Thymus (tissue), 11 donors: ENCODE measurements around the gene NSD1. TPM values are rescaled to one million over a fixed set of nuclear protein-coding genes. Genes with fewer than 3 reads are reported as not detected.

Experiments used
- DNase-seq, 9 donors: peaks; one replicate each; pipeline ENCODE4 v3.0.0-alpha.2; 2013; ENCODE audit warnings: low spot score in 9 of 9, low read depth in 6 of 9, missing footprints in 1 of 9
- H3K27ac ChIP-seq, 2 donors: one replicate each; pipeline ENCODE4 v1.5.1; 2013; ENCODE audit warnings: control low read depth in 1 of 2, low read depth in 1 of 2, low read length in 1 of 2, mild to moderate bottlenecking in 1 of 2, moderate library complexity in 1 of 2
- H3K27me3 ChIP-seq, 2 donors: one replicate each; pipeline ENCODE4 v1.5.1; 2013; ENCODE audit warnings: low read length in 1 of 2; ENCODE audit not compliant: control insufficient read depth in 2 of 2, insufficient read depth in 1 of 2
- H3K36me3 ChIP-seq, 2 donors: one replicate each; pipeline ENCODE4 v1.5.1; 2013; ENCODE audit warnings: low read length in 1 of 2, mild to moderate bottlenecking in 1 of 2, moderate library complexity in 1 of 2; ENCODE audit not compliant: control insufficient read depth in 2 of 2, insufficient read depth in 2 of 2
- H3K4me1 ChIP-seq, 2 donors: one replicate each; pipeline ENCODE4 v1.5.1; 2013; ENCODE audit warnings: low read length in 2 of 2; ENCODE audit not compliant: control insufficient read depth in 2 of 2, insufficient read depth in 2 of 2
- H3K4me3 ChIP-seq, 2 donors: one replicate each; pipeline ENCODE4 v1.5.1; 2013; ENCODE audit warnings: low read length in 2 of 2, control low read depth in 1 of 2, mild to moderate bottlenecking in 1 of 2
- H3K9me3 ChIP-seq, 2 donors: one replicate each; pipeline ENCODE4 v1.5.1; 2013; ENCODE audit warnings: low read length in 1 of 2, mild to moderate bottlenecking in 1 of 2; ENCODE audit not compliant: control insufficient read depth in 2 of 2, insufficient read depth in 1 of 2
- WGBS: extraction: QIAGEN DNeasy Blood & Tissue Kit; methylation state at CpG from one replicate; pipeline ENCODE4 v1.1.7; 2013; 5-methylcytosine and 5-hydroxymethylcytosine counted together
- polyA plus RNA-seq: library from polyadenylated mRNA; stranded (reverse); fragments of 200-250 nt; gene quantifications from one replicate; pipeline ENCODE4 v1.2.3, GENCODE V29; 2013
- total RNA-seq: library from RNA; stranded (reverse); fragments of 120-200 nt; gene quantifications from one replicate; pipeline ENCODE4 v1.2.4, GENCODE V29; 2013
- donor health status: healthy.

The NSD1 gene
- total and polyA plus RNA-seq, 2 donors, result 10.9 to 34.1 TPM

DNA sequence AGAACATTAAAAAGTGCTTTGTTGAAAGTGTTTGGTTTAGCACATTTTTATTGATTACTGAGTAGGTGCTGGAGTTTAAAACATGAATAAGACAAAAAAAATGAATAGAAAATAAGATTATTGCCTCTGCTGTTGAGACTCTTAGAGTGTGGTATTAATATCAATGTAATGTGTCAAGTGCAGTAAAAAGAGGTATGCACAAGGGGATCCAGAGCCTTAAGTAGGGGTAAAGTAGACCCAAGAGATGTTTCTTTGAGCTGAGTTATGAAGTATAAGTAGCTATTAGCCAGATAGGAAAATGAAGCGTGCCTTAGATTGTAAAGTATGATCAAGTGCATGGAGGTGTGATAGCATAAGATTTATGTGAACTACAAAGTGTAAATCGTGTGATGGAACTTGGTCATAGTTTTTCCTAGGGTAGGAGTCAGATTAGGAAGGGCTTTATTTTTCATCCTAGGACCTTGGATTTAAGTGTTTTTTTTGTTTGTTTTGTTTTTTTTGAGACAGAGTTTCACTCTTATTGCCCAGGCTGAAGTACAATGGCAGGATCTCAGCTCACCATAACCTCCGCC lies 45.2 kb downstream of the NSD1 start:
- no peak for DNase-seq
- H3K4me1 ChIP-seq, result no peaks in the 10 kb centered on the region
- 99% methylated on average over 3 of the region's 3 CpGs for WGBS
- no peaks in the 10 kb centered on the region for H3K9me3 ChIP-seq
- H3K27me3 ChIP-seq, result no peaks in the 10 kb centered on the region
- peaks cover 12 to 25% of the 10 kb centered on the region in 2 donors for H3K36me3 ChIP-seq
- H3K4me3 ChIP-seq, result no peak overlapping the region
- H3K27ac ChIP-seq, result no peak overlapping the region

DNA sequence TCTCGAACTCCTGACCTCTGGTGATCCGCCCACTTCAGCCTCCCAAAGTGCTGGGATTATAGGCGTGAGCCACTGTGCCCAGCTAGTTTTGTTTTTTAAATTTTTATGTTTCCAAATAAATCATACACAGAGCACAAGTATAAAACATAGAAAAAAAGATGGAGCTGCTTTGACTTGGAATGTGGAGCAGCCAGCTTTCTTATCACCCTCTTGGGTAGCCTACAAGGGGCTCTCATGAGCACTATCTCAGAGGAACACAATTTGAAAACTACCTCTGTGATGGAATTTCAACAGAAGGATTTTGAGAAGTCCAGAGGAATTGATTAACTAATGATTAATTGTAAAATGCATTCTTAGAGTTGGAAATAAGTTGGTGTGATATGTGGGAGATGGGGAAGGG lies 45.9 kb downstream of the NSD1 start:
- 99% methylated on average over 3 of the region's 3 CpGs for WGBS

DNA sequence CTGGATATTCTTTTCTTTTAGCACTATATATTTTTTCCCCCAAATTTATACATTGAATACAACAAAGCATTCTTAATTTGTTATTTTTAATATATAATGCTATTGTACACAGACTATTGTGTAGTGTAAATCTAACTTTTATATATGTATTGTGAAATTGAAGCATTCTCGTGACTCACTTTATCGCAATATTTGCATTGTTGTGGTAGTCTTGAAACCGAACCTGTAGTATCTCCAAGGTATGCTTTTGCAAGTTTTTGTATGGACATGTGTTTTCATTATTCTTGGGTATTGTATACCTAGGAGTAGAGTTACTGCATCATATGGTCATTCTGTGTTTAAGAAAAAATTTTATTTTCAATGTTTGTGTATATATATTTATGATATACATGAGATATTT lies 49.6 kb downstream of the NSD1 start:
- WGBS, result 97% methylated on average over 3 of the region's 3 CpGs
- no peaks in the 10 kb centered on the region for H3K4me1 ChIP-seq
- no peaks in the 10 kb centered on the region for H3K27me3 ChIP-seq
- no peaks in the 10 kb centered on the region for H3K9me3 ChIP-seq
- no peak overlapping the region for H3K4me3 ChIP-seq
- DNase-seq, result no peak
- H3K27ac ChIP-seq, result no peak overlapping the region
- peaks cover 15 to 25% of the 10 kb centered on the region in 2 donors for H3K36me3 ChIP-seq

More for the DNA sequence above, 45.9 kb downstream of the NSD1 start:
- no peak overlapping the region for H3K4me3 ChIP-seq
- H3K9me3 ChIP-seq, result no peaks in the 10 kb centered on the region
- H3K27me3 ChIP-seq, result no peaks in the 10 kb centered on the region
- no peak overlapping the region for H3K27ac ChIP-seq
- H3K4me1 ChIP-seq, result no peaks in the 10 kb centered on the region
- peaks cover 12 to 25% of the 10 kb centered on the region in 2 donors for H3K36me3 ChIP-seq
- DNase-seq, result no peak

DNA sequence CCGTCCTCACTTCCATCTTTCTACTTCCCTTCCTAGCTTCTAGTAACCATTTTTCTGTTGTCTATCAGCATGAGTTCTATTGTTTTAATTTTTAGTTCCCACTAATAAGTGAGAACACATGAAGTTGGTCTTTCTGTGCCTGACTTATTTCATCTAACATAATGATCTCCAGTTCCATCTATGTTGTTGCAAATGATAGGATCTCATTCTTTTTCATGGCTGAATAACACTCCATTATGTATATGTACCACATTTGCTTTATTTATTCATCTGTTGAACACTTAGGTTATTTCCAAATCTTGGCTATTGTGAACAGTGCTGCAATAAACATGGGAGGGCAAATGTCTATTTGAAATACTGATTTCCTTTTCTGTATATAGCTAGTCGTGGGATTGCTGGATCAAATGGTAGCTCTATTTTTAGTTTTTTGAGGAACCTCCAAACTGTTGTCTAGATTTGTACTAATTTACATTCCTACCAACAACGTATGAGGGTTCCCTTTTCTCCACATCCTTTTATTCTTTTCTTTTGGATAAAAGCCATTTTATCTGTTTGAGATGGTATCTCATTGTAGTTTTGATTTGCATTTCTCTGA lies 50.3 kb downstream of the NSD1 start:
- no peak overlapping the region for H3K27ac ChIP-seq
- H3K36me3 ChIP-seq, result peaks cover 15 to 24% of the 10 kb centered on the region in 2 donors
- no peaks in the 10 kb centered on the region for H3K9me3 ChIP-seq
- no peak overlapping the region for H3K4me3 ChIP-seq
- H3K27me3 ChIP-seq, result no peaks in the 10 kb centered on the region
- 78% methylated on average over 3 of the region's 3 CpGs for WGBS
- H3K4me1 ChIP-seq, result no peaks in the 10 kb centered on the region
- no peak for DNase-seq

DNA sequence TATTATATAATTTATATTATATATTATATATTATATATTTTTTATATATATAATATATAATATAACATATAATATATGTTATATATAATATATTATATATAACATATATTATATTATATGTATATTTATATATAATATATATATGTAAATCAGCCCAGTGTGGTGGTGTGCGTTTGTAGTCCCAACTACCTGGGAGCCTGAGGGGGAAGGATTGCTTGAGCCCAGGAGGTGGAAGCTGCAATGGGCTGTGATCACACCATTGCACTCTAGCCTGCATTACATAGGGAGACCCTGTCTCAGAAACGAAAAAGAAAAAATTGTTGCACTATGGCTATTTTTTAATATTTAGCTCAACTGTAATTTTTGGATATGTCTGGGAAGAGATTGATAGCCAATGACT lies 52.4 kb downstream of the NSD1 start:
- H3K9me3 ChIP-seq, result no peaks in the 10 kb centered on the region
- no peaks in the 10 kb centered on the region for H3K27me3 ChIP-seq
- no peaks in the 10 kb centered on the region for H3K4me1 ChIP-seq
- no peak overlapping the region for H3K27ac ChIP-seq
- H3K36me3 ChIP-seq, result peaks cover 15 to 20% of the 10 kb centered on the region in 2 donors
- no peak for DNase-seq
- 97% methylated on average over 2 of the region's 2 CpGs for WGBS
- no peak overlapping the region for H3K4me3 ChIP-seq

DNA sequence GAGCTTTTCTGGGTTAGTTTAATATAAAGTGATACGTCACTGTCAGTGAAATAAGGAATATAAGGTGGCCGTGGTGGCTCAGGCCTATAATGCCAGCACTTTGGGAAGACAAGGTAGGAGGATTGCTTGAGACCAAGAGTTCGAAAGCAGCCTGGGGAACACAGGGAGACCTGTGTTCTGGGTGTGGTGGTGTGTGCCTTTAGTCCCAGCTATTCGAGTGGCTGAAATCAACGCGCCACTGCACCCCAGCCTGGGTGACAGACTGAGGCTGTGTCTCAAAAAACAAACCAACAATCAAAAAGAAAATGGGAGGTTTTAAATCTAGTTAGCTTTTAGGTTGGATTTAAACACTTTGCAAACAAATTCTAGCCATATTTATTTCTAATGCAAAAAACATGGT lies 53.1 kb downstream of the NSD1 start:
- Histone ChIP-seq H3K27ac (no peak overlapping the region), H3K4me1 (no peaks in the 10 kb centered on the region), H3K36me3 (peaks cover 10 to 14% of the 10 kb centered on the region in 2 donors), H3K9me3 (no peaks in the 10 kb centered on the region), H3K27me3 (no peaks in the 10 kb centered on the region), H3K4me3 (no peak overlapping the region)
- no peak for DNase-seq
- WGBS, result 97% methylated on average over 6 of the region's 6 CpGs

DNA sequence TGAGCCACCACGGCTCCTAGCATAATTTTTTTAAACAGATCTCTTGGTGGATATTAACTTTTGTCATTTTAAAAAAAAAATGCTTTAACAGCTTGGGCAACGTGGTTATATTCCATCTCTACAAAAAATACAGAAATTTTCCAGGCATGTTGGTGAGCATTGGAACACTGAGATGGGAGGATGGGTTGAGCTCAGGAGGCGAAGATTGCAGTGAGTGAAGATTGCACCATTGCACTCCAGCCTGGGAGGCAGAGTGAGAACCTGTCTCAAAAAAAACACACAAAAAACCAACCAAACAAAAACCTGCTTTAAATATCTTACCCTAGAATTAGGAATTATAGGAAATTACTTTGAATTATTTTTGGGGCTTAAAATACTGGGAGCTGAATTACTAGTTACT lies 55.2 kb downstream of the NSD1 start:
- Histone ChIP-seq H3K36me3 (peaks cover 17 to 23% of the 10 kb centered on the region in 2 donors), H3K27me3 (no peaks in the 10 kb centered on the region), H3K4me1 (no peaks in the 10 kb centered on the region), H3K4me3 (no peak overlapping the region), H3K27ac (no peak overlapping the region), H3K9me3 (no peaks in the 10 kb centered on the region)
- no peak for DNase-seq
- WGBS, result 96% methylated on average over 3 of the region's 3 CpGs

DNA sequence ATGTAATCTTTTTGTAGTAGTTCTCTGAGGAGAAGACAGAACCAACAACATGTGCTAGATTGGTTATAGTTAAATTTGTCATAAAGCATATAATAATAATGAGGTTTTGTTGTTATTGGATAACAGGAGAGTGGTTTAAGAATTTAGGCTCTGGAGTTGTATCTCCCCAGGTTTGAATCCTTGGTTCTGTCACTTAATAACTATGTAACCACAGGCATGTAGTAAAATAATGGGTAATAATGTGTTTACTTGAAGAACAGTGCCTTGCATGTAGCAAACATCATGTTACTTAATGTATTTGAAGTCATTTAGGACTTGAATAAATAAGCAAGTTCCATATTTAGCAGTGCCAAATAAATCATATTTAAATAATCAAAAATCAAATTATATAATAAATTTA lies 55.8 kb downstream of the NSD1 start:
- H3K27ac ChIP-seq, result no peak overlapping the region
- no peak overlapping the region for H3K4me3 ChIP-seq
- no peaks in the 10 kb centered on the region for H3K9me3 ChIP-seq
- no peaks in the 10 kb centered on the region for H3K27me3 ChIP-seq
- peaks cover 18 to 29% of the 10 kb centered on the region in 2 donors for H3K36me3 ChIP-seq
- no peaks in the 10 kb centered on the region for H3K4me1 ChIP-seq
- DNase-seq, result no peak

DNA sequence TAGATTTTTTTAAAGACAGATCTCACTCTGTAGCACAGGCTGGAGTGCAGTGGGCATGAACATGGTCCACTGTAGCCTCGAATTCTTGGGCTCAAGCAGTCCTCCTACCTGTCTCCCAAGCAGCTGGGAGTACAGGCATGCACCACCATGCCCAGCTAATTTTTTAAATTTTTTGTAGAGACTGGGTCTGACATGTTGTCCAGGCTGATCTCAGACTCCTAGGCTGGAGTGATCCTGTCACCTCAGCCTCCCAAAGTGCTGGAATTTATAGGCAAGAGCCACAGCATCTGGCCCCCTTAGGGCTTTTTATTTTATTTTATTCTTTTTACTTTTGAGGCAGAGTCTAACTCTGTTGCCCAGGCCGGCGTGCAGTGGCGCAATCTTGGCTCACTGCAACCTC lies 56.4 kb downstream of the NSD1 start:
- Histone ChIP-seq H3K27me3 (no peaks in the 10 kb centered on the region), H3K9me3 (no peaks in the 10 kb centered on the region), H3K4me3 (no peak overlapping the region), H3K4me1 (no peaks in the 10 kb centered on the region), H3K36me3 (peaks cover 23 to 33% of the 10 kb centered on the region in 2 donors), H3K27ac (no peak overlapping the region)
- no peak for DNase-seq
- 97% methylated on average over 4 of the region's 4 CpGs for WGBS
